BE2C (cell line): ENCODE data around the gene FRMD4B.

Source experiments
- DNase-seq: peaks from one replicate; pipeline ENCODE4 v3.0.0-alpha.2; 2020
- H3K27me3 ChIP-seq: fragments of 250-450 bp; sonication (Bioruptor Pico); 2 replicates; pipeline ENCODE4 v1.5.1; 2020; ENCODE audit warnings: mild to moderate bottlenecking
- H3K36me3 ChIP-seq: fragments of 250-450 bp; sonication (Bioruptor Pico); 2 replicates; pipeline ENCODE4 v1.5.1; 2020; ENCODE audit warnings: mild to moderate bottlenecking
- H3K4me1 ChIP-seq: fragments of 250-450 bp; sonication (Bioruptor Pico); 2 replicates; pipeline ENCODE4 v1.5.1; 2020
- H3K4me3 ChIP-seq: 2 replicates; pipeline ENCODE4 v1.5.1; 2011; ENCODE audit warnings: low read depth, low read length
- H3K9me3 ChIP-seq: fragments of 250-450 bp; sonication (Bioruptor Pico); 2 replicates; pipeline ENCODE4 v1.5.1; 2020
- CTCF ChIP-seq: IDR thresholded peaks from 2 replicates; pipeline ENCODE4 v1.5.1; 2012; ENCODE audit warnings: mild to moderate bottlenecking, low read depth, low read length

The FRMD4B gene

GRCh38 chr3:69204315-69204957, 181.5 kb downstream of the FRMD4B start:
- Histone ChIP-seq H3K4me3 (no peak overlapping the region), H3K36me3 (no peaks in the 10 kb centered on the region), H3K4me1 (no peaks in the 10 kb centered on the region), H3K9me3 (no peaks in the 10 kb centered on the region), H3K27me3 (no peaks in the 10 kb centered on the region)
- no peak for TF ChIP-seq CTCF
- DNase-seq = no peak

- TF ChIP-seq CTCF = no peak
- H3K4me3 ChIP-seq = no peak overlapping the region
Measured at GRCh38 chr3:69203631-69204314, 182.1 kb downstream of the FRMD4B start.

GRCh38 chr3:69201658-69202057, 184.2 kb downstream of the FRMD4B start:
- Histone ChIP-seq H3K27me3 (no peaks in the 10 kb centered on the region), H3K4me3 (no peak overlapping the region), H3K36me3 (no peaks in the 10 kb centered on the region), H3K9me3 (no peaks in the 10 kb centered on the region), H3K4me1 (no peaks in the 10 kb centered on the region)
- DNase-seq = no peak
- TF ChIP-seq CTCF = no peak

More at GRCh38 chr3:69203631-69204314, 182.1 kb downstream of the FRMD4B start:
- Histone ChIP-seq H3K36me3 (no peaks in the 10 kb centered on the region), H3K27me3 (no peaks in the 10 kb centered on the region), H3K9me3 (no peaks in the 10 kb centered on the region), H3K4me1 (no peaks in the 10 kb centered on the region)
- DNase-seq = no peak

GRCh38 chr3:69200384-69201068, 185.4 kb downstream of the FRMD4B start:
- Histone ChIP-seq H3K36me3 (no peaks in the 10 kb centered on the region), H3K9me3 (no peaks in the 10 kb centered on the region), H3K27me3 (no peaks in the 10 kb centered on the region), H3K4me3 (no peak overlapping the region), H3K4me1 (no peaks in the 10 kb centered on the region)
- no peak for DNase-seq
- TF ChIP-seq CTCF = no peak

- Histone ChIP-seq H3K9me3 (no peaks in the 10 kb centered on the region), H3K4me3 (no peak overlapping the region), H3K27me3 (no peaks in the 10 kb centered on the region), H3K36me3 (no peaks in the 10 kb centered on the region), H3K4me1 (no peaks in the 10 kb centered on the region)
- no peak for TF ChIP-seq CTCF
- DNase-seq = no peak
Measured at GRCh38 chr3:69199942-69200341, 185.9 kb downstream of the FRMD4B start.

GRCh38 chr3:69197922-69198530, 187.9 kb downstream of the FRMD4B start:
- no peak for TF ChIP-seq CTCF
- Histone ChIP-seq H3K9me3 (no peaks in the 10 kb centered on the region), H3K4me1 (no peaks in the 10 kb centered on the region), H3K36me3 (peaks cover 6% of the 10 kb centered on the region; the same call in 1 of the 2 replicates), H3K4me3 (no peak overlapping the region), H3K27me3 (no peaks in the 10 kb centered on the region)
- no peak for DNase-seq
